HG02840 (cell line): ENCODE measurements around the gene ADAMTSL1.

Experiments used
- ATAC-seq: cut with Tn5 transposase; IDR thresholded peaks from one replicate; pipeline ENCODE4 v1.9.1; 2021; ENCODE audit warnings: mild to moderate bottlenecking, moderate library complexity, moderate number of reproducible peaks; ENCODE audit not compliant: unreplicated experiment, low FRiP score

ADAMTSL1 gene

DNA sequence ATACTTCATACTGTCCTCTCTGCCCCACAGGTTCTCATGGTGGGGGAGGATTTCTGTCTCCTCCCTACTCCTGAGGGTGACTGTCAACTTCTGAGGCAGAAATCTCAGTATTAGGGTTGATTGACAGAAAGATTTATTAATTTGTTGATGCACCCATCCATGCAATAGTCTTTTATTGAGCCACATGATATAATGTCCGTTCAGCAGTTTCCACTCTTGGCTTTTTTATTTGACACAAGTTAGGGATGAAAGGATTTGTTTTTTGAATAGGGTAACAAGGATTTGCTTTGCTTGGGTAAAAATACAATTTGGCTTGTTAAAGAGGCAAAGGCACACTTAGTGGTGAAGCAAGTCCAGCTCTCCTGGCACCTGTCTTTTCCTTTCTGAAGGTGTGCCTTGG, 125.0 kb downstream of the ADAMTSL1 start:
- ATAC-seq = no peak

DNA sequence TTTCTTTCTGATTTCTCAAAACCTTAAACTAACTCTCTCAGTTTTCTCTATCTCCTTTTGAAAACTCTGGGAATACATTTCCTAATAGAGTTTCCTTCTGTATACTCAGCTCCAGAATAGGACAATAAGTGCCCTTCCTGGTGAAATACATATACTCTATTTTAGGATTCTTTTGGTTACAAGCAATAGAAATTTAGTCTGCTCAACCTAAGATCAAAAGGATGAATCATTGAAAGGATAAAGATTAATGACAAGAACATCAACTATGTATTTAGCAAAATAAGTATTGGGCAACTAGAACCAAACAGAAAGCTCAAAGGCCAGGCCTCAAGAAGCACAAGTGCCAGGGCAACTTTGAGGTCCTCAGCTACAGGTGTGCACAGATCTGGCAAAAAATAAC, 127.1 kb downstream of the ADAMTSL1 start:
- no peak for ATAC-seq

DNA sequence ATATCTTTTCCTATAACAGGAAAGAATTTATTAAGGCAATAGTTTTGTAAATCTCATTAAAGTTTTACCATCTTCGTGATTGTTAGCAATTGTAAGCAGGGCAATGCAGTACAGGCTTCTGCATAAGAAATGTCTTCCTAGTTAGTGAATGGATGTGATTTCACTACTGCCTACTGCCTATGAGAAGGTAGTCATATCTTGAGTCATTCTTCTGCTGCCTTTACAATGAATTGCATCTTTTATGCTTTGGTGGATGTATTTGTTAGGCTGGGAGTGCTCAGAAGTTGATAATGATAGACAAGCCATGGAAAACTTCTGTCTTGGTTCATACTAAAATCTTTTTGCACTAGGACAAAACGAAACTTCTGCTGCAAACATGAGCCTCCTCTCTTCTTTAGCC, 128.0 kb downstream of the ADAMTSL1 start:
- no peak for ATAC-seq

DNA sequence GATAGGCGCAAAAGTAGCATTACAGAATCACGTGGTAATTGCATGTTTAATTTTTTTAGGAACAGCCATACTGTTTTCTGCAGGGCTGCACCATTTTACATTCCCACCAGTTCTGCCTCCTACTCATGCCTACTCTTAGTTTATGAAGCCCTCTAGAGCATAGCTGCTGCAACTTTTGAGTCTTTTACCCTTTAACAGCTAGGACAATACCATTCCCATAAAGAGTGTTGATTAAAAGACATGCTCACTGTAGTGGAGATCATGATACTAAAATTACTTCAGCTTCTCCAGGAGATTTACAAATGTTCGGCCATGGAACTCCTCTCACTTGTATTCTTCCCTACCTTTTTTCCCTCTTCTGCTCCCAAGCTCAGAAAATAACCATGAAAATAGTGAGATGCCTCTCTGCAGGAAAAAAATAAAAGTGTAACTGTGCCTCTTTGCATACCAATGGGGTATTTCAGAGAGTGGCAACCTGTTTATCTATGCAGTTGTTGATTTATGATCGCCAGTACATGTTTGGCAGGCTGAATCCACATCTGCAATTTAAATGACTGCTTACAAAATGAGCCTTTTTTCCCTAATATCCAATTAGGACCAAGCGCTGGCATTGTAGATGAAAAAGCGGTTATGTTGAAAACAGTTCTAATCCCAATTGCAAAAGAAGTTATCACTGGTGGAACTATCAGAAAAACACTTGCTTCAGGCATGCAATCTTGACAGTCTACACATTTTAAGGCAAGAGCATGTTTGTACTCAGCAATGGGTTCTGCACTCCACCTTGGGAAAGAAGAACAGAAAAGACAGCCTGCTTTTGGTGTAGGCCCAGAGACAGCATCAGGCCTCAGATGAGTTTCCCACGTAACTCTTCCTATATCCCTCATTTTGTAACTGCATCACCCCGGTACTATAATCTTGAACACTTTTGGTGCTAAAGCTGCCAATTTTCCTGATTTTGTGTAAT, 131.1 kb downstream of the ADAMTSL1 start:
- no peak for ATAC-seq

DNA sequence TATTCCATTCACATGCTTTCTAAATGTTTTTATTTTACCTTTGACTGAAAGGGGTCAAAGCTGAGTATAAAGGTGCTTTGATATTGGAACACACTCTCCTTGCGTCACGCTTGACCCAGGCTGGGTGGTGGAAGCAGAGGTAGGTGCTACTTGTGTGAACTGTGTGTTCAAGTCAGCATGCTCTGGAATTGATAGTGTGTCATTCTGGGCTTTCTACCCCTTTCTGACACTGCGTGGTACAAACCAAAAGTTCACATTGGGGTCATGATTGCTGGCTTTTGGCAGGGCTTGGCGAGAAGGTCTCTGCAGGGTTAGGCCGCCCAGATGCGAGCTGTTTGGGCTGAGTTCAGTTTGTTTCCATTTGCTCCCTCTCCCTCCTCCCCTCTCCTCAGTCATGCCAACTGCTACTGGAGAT, 131.8 kb downstream of the ADAMTSL1 start:
- ATAC-seq = no peak

DNA sequence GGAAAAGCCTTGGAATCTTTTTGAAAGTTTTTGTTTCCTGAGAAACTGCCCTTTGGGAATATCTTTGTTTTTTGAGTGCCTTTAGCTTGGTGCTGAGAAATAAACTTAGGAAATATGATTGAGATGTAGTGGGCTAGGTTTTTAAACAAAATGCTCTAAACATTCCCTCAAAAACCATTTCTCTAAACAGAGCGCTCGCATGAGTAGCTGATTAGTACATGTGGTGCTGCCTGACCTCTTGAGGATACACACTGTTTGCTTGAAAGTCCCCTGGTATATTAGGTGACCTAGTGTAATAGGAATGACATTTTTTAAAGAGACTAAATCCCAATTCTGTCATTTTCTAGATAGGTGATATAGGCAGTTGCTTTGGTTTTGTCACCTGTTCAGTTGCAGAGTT, 132.3 kb downstream of the ADAMTSL1 start:
- no peak for ATAC-seq

DNA sequence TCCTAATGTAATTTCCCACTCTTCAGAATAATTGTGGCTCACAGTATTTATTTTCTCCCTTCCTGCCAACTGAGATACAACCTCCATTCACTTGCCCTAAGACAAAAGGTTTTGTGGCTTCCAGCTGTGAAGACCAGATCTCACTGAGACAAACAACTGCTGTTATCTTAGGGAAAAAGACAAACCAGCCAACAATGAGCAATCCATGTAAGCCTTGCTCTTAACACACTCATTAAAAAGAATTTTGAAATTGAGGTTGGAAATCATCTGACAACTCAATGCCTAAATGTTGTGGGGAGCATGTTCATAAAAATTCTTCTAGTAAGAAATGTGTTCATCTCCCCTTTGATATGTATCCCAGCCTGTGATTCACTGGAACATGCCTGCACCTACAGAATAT, 132.9 kb downstream of the ADAMTSL1 start:
- no peak for ATAC-seq

DNA sequence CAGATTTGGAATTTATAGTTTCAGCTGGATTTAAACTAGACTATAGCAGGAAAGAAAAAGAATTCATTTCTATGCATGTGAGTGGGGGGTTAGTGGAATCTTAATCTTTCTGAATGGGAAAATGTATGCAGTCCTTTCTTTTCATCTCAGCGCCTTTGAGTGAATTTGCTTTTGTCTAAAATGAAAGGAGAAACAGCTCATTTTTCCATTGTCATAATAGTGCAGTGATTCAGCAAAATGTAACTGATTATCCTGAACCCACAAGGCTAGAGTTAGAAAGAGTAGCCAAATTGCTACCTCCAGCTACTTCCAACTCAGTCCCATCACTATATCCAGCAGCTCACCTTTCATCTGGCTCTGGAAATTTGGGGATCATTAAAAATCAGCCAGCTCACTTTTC, 134.4 kb downstream of the ADAMTSL1 start:
- ATAC-seq = no peak

DNA sequence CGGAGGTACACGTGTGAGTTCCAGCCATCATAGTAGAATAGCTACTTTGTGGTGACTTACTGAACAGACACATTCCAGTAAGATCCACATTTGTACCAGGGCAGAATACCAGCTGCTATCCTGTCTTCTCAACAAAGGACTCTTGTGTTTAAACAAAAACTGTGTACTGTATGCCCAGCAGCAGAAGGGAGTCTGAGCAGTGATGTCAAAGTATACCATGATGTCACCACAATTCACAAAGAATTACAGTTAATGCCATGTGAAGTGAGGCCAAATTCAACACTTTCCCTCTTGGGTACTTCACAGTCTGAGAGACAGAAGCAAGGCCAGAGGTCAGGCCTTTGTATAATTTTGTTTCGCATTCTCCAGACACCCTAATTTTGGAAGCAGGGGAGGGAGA, 137.0 kb downstream of the ADAMTSL1 start:
- no peak for ATAC-seq

DNA sequence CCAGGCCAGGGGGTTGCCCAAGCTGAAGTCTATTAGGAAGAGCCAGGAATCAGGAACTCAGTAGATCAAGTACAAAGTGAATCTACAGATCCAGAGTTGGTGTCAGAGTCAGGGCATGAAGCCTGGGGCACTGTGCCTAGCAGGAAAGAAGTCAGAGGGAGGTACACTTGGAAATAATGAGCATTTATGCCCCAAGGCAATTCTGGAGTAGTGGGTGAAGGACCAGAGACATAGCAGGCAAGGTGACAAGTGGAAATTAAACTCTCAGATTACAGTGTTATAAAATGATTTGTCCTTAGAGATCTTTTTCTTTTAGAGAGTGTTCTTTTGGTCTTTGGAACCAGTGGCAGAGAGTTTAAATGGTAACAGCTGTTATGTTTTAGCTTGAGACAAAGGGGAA, 138.0 kb downstream of the ADAMTSL1 start:
- ATAC-seq = no peak

DNA sequence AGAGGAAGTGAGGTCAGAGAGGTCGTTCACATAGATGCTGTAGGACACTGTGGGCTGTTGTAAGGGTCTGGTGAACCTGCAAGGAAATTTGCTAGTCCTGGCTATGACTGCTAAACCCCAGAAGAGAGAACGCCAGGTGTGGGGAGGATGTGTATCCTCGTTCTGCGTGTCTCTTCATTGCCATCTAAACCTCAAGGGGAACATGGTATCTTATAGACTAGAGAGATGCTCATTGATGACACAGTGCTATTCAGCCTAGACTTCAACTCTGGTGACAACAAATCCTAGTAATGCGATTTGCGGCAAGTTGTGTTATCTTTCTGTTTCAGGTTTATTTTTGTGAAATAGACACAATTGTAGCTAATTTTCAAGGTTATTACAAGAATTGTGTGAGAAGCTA, 140.2 kb downstream of the ADAMTSL1 start:
- no peak for ATAC-seq

DNA sequence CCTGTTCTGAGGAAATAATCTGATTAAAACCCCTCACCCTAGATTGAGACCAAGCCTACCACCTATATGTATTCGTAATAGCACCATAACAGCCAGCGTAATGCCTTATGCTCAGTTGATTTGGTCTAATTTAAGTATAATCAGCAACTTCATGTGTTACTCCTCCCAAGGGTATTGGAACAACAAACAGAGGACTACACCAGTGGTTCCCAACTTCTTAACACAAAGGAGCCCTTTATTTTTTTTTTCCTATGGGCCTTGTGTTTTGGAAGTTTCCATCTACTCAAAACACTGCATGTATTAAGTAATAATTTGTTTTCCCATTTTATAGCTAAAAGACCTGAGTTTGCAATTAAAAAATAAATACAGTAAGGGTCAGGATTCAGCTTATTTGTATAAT, 140.7 kb downstream of the ADAMTSL1 start:
- ATAC-seq = no peak

DNA sequence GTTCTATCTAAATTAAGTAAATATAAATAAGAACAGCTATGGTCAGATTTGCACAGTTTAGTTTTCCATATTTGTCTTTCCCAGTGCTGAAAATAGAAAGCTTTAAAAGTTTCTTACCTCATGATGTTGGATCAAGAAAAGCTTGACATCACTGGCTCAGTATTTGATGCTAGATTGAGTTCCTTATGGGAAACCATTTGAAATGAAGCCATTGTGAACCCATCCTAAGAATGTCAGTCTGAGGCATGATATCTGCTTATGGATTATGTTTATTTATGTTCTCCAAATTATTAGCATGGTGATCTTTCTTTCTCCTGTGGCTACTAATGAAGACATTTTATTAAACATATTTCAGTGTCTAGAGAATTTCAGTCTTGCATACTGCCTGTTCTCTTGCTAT, 143.0 kb downstream of the ADAMTSL1 start:
- no peak for ATAC-seq

DNA sequence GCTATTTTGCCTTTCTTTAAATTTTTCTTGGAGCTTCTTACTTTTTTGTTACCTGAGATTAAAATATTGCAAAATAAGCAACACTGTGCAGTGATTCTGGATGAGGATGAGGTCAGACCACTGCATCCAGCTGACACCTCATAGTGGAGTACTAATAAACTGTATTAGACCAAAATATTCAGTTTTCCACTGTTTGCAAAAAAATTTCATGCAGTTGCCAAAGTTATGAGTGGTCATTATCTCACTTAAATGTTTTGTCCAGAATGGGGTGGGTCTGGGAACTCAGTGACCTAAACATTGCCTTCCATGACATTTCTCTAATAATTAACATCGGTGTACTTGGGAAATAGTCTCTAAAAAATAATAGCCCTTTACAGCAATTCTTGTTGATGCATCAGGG, 143.8 kb downstream of the ADAMTSL1 start:
- no peak for ATAC-seq

DNA sequence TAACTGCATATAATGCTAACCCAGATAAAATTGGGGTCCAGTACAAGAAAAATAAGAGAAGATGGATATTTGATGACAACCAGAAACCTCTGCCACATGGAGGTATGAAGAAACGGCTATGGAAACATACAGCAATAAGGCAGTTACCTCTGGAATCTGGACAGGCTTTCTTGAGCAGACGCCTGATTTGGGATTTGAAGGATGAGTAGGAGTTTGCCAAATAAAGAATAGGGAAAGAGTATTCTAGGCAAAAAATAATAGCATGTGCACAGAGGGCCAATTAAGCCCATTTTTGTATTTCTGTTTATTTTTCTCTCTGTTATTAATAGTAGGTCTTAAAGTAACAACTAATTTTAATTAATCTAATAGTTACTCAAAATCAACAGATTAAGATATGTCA, 144.9 kb downstream of the ADAMTSL1 start:
- no peak for ATAC-seq

DNA sequence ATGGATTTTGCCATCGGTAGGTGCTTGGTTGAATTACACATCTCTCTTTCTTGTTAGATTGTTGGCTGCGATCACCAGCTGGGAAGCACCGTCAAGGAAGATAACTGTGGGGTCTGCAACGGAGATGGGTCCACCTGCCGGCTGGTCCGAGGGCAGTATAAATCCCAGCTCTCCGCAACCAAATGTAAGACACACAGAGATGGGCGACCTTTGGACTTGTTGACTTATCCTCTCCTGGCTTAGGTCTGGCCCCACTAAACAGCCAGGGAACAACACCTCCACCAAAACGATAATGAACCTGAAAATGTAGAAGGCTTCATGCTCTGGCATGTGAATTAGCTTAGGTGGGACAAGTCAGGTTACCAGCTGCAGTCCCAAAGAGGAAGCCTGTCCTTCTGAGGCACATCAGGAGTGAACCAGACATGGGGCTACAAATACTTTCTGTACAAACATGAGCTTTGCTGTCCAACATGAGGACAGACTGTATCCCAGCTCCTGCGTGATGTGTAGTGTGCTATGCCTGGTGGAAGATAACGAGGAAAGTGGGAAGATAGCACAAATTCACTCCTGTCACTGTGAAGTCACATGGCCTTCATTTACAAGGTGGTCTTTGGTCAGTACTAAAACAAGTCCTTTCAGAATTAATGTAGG, 148.4 kb downstream of the ADAMTSL1 start:
- no peak for ATAC-seq

DNA sequence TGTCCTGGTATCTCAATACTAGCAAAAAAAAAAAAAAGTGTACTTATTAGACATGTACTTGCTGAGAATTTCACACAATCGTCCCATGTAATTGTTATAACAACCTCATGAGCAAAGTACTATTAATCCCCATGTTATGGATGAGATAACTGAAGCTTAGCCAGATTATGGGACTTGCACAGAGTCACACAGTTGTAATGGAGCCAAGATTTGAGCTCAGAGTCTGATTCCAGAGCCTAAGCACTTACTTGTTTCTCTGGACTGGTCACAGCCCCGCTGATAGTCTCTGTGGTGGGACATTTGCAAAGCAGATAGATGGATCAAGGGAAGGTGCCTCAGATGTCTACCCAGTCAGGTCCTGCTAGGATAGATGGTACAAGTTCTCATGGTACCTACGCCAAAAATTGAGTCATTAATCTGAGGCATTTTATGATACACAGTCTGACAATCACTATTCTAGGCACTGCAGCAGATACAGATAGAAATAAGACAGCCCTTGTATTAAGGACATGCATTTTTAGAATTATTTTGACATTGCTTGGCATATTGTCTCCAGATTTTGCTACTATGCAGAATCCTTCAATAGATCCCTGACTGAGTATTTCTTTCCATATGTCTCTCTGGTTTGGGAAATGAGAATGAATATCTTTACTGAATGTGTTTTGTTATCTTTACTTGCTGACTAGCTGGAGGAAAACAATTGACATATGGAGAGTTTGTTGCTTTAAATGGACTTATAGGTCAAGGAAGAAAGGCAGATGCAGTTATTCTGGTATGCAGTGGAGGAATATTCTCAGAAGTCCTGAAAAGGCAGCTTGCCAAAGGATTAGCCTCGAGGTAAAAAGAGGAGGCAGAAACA, 149.5 kb downstream of the ADAMTSL1 start:
- ATAC-seq = no peak

DNA sequence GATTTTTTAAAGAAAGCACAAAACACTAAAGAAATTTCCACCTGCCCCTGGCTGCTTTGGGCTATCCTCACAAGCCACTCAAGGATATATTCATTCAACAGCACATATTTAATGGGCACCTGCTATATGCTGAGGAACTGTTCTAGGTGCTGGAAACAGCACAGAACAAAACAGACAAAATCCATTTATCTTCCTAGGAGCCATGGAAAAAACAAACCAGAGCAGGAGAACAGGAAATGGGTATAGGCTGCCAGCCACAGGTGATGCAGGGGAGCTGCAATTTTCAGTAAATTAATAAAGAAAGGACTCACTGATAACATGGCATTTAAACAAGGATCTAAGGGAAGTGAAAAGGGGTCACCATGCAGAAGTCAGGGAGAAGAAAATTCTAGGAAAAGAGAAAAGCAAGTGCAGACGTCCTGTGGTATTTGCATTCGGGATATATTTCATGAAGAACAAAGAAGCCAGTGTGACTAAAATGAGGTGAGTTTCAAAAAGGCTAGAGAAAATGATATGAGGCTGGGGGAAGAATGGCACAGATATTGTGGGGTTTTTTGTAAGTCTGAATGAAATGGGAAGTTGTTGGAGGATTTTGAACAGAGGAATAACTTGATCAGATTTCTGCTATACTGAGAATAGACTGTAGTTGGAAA, 152.2 kb downstream of the ADAMTSL1 start:
- no peak for ATAC-seq

DNA sequence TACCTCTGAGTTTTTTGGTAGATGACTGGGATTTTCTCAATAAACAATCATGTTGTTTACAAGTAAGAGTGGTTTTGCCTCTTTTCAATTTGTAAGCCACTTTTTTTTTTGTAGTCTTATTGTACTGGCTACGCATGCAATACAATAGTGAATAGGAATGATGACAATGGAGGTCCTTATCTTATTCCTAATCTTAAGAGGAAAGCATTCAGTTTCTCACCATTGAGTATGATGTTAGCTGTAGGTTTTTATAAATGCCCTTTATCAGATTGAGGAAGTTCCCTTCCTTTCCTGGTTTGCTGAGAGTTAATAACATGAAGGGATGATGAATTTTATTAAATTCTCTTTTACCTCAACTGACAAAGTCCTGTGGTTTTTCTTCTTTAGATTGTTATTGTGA, 155.2 kb downstream of the ADAMTSL1 start:
- ATAC-seq = no peak

DNA sequence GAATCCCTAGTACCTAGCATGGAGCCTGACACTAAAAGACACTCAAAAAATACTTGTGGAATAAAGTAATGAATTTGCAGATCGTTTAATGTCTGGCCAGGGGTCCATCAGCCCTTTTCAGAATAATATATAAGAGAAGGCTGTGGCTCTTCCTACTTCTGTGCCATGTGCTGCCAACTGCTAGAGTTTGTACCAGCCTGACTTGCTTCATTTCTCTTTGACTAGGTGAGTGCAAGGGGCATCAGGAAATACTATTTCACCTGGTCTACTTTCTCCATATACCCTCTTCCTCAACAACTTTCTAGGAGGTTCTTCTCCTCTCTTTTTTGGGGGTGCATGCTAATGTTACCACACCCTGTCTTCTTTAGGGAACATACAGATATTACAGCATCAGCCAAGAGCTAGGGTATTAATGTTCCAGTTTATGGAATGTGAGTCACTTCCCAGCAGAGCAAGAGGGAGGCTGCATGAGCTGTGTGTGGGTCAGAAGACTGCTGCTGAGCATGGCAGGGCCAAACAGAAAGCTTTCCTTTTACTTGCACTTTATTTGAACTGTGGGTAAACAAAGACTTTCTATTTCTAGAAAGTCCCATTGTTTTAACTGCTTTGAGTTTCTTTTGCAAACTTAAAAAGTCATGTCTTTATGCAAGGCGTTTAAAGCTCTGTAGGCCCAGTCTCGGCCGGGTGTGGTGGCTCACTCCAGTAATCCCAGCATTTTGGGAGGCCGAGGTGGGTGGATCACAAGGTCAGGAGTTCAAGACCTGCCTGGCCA, 158.9 kb downstream of the ADAMTSL1 start:
- ATAC-seq = no peak
